ENCODE measurements around the gene WFIKKN1. TPM values are rescaled to one million over a fixed set of nuclear protein-coding genes. Genes with fewer than 3 reads are reported as not detected.

Gene WFIKKN1
- total and polyA plus RNA-seq, 2 of the 13 experiments (the other 11 are each of a cell fraction or from before 2014, with no cell fraction given) = 1.7 to 4.9 TPM

DNA sequence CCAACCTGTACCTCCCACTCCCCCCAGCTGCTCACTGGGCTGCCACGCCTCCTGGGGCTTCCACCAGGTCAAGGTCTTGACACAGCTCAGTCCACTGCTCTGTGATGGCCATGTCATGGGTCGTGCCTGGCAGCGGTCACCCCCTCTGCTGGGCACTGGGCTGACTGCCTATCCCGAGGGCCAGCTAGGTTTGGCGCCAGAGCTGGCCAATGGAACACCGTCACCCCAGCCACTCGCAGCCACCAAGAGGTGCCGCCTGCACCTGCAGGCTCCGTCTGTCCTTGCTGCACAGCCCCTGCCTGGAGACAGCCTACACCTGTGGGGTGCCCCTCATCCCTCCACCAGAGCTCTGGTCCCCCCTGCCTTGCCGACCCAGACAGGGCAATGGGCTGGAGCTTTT is 45.4 kb upstream of the WFIKKN1 start (continued):
- TF ChIP-seq KDM4B (CRISPR knock-in tag; IDR thresholded peaks at IDR 0.05) = no peak
- peak; percentile 36; the same call in 1 of the 2 replicates for TF ChIP-seq MYC (CRISPR knock-in tag; IDR thresholded peaks at IDR 0.05; ENCODE audit: borderline replicate concordance)
- TF ChIP-seq ISL2 (CRISPR knock-in tag; IDR thresholded peaks at IDR 0.05) = no peak
- no peak for TF ChIP-seq CBX5 (CRISPR knock-in tag; IDR thresholded peaks at IDR 0.05; ENCODE audit: borderline replicate concordance)
- TF ChIP-seq NFYC (CRISPR knock-in tag; IDR thresholded peaks at IDR 0.05) = peak; percentile 32; the same call in 1 of the 2 replicates
- TF ChIP-seq ZNF567 (CRISPR knock-in tag; IDR thresholded peaks at IDR 0.05; ENCODE audit: borderline replicate concordance) = no peak
- TF ChIP-seq NFYB (CRISPR knock-in tag; IDR thresholded peaks at IDR 0.05) = peak; percentile 32; the same call in 1 of the 2 replicates
- TF ChIP-seq, protein P1, sequence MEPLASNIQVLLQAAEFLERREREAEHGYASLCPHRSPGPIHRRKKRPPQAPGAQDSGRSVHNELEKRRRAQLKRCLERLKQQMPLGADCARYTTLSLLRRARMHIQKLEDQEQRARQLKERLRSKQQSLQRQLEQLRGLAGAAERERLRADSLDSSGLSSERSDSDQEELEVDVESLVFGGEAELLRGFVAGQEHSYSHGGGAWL (CRISPR knock-in tag; IDR thresholded peaks at IDR 0.05) = no peak
- no peak for TF ChIP-seq ZNF18 (CRISPR knock-in tag; IDR thresholded peaks at IDR 0.05; ENCODE audit: insufficient replicate concordance)
- peak; percentile 25; the same call in 1 of the 2 replicates for TF ChIP-seq TBX3 (IDR thresholded peaks at IDR 0.05; ENCODE audit: borderline replicate concordance)
- TF ChIP-seq SMC3 (IDR thresholded peaks at IDR 0.05; ENCODE audit: low read length) = peak; percentile 12; the same call in 1 of the 2 replicates
- no peak for TF ChIP-seq ZNF800 (CRISPR knock-in tag; IDR thresholded peaks at IDR 0.05)
- TF ChIP-seq NR2F6 (IDR thresholded peaks at IDR 0.05) = 0 out of 2 replicates have a peak, but pooled peaks have one; percentile 55
- peak; percentile 81 for TF ChIP-seq NR2F6 (CRISPR knock-in tag; IDR thresholded peaks at IDR 0.05)
- no peak for TF ChIP-seq GMEB1 (CRISPR knock-in tag; IDR thresholded peaks at IDR 0.05; ENCODE audit: borderline replicate concordance)
- TF ChIP-seq TOE1 (CRISPR knock-in tag; IDR thresholded peaks at IDR 0.05) = no peak
- TF ChIP-seq ZNF749 (CRISPR knock-in tag; IDR thresholded peaks at IDR 0.05; ENCODE audit: borderline replicate concordance) = no peak
- TF ChIP-seq ZNF776 (CRISPR knock-in tag; IDR thresholded peaks at IDR 0.05) = no peak
- TF ChIP-seq ZSCAN22 (CRISPR knock-in tag; IDR thresholded peaks at IDR 0.05) = no peak
- peak; percentile 62; the same call in 1 of the 2 replicates for TF ChIP-seq ZNF326 (CRISPR knock-in tag; IDR thresholded peaks at IDR 0.05; ENCODE audit: borderline replicate concordance)
- no peak for TF ChIP-seq THAP9 (CRISPR knock-in tag; IDR thresholded peaks at IDR 0.05; ENCODE audit: borderline replicate concordance)
- no peak for TF ChIP-seq POLR2G (IDR thresholded peaks at IDR 0.05; ENCODE audit: low read depth, low read length)
- TF ChIP-seq IKZF1 (IDR thresholded peaks at IDR 0.05) = no peak
- peak; percentile 27; the same call in 1 of the 2 replicates for TF ChIP-seq SP4 (CRISPR knock-in tag; IDR thresholded peaks at IDR 0.05)
